GM23248 (cell line): ENCODE data around the gene TFEB.

ENCODE experiments used
- EZH2 ChIP-seq: fragments of 200-600 bp; sonication (generic); IDR thresholded peaks from 2 replicates; pipeline ENCODE4 v1.6.1; 2018; ENCODE audit warnings: antibody characterized with exemption, mild to moderate bottlenecking; ENCODE audit not compliant: insufficient read depth, poor library complexity, severe bottlenecking
- EZH2phosphoT487 ChIP-seq: fragments of 200-600 bp; sonication (generic); IDR thresholded peaks from 2 replicates; pipeline ENCODE4 v1.6.1; 2018; ENCODE audit warnings: antibody characterized with exemption, moderate library complexity, mild to moderate bottlenecking, low read depth; ENCODE audit not compliant: insufficient read depth

- TF ChIP-seq EZH2, result no peak
- no peak for TF ChIP-seq EZH2phosphoT487
These were observed 91.0 kb downstream of the TFEB start for GRCh38 chr6:41644297-41644879.
